Karpas-422 (cell line): ENCODE measurements around the gene PJA2. TPM values are rescaled to one million over a fixed set of nuclear protein-coding genes. Genes with fewer than 3 reads are reported as not detected.

Experiments used
- DNase-seq: peaks from one replicate; pipeline ENCODE4 v3.0.0-alpha.2; 2015
- H2AFZ ChIP-seq: fragments of 200-600 bp; sonication (generic); 2 replicates; pipeline ENCODE4 v1.6.1; 2014; ENCODE audit warnings: antibody characterized with exemption, low read length, mixed read lengths
- H3K27ac ChIP-seq: fragments of 200-600 bp; sonication (generic); 2 replicates; pipeline ENCODE4 v1.5.1; 2014; ENCODE audit warnings: mild to moderate bottlenecking, low read length, moderate library complexity
- H3K27me3 ChIP-seq: fragments of 200-600 bp; sonication (generic); 2 replicates; pipeline ENCODE4 v1.6.1; 2014; ENCODE audit warnings: low read length, mixed read lengths
- H3K36me3 ChIP-seq: fragments of 200-600 bp; sonication (generic); 2 replicates; pipeline ENCODE4 v1.6.1; 2014; ENCODE audit warnings: low read length, mixed read lengths; ENCODE audit not compliant: insufficient read depth
- H3K4me1 ChIP-seq: fragments of 200-600 bp; sonication (generic); 2 replicates; pipeline ENCODE4 v1.6.1; 2014; ENCODE audit warnings: mild to moderate bottlenecking, low read length, mixed read lengths
- H3K4me2 ChIP-seq: fragments of 200-600 bp; sonication (generic); 2 replicates; pipeline ENCODE4 v1.6.1; 2014; ENCODE audit warnings: low read length, low read depth, mild to moderate bottlenecking; ENCODE audit not compliant: poor library complexity, severe bottlenecking
- H3K4me3 ChIP-seq: fragments of 200-600 bp; sonication (generic); 2 replicates; pipeline ENCODE4 v1.5.1; 2014; ENCODE audit warnings: mild to moderate bottlenecking, antibody characterized with exemption, low read length, mixed read lengths
- H3K79me2 ChIP-seq: fragments of 200-600 bp; sonication (generic); 2 replicates; pipeline ENCODE4 v1.6.1; 2014; ENCODE audit warnings: mild to moderate bottlenecking, low read length, mixed read lengths
- H3K9ac ChIP-seq: fragments of 200-600 bp; sonication (generic); 2 replicates; pipeline ENCODE4 v1.6.0; 2014; ENCODE audit warnings: low read length
- H3K9me2 ChIP-seq: fragments of 200-600 bp; sonication (generic), shearing (Covaris generic); replicated peaks from 2 replicates; pipeline ENCODE4 v1.6.0; 2014; ENCODE audit warnings: mild to moderate bottlenecking, low read length, moderate library complexity; ENCODE audit not compliant: insufficient read depth
- H3K9me3 ChIP-seq: fragments of 300-700, 200-600 bp; sonication (generic); 2 replicates; pipeline ENCODE4 v1.6.1; 2014; ENCODE audit warnings: low read length, mixed read lengths
- H4K20me1 ChIP-seq: fragments of 200-600 bp; sonication (generic); 2 replicates; pipeline ENCODE4 v1.6.1; 2014; ENCODE audit warnings: mild to moderate bottlenecking, antibody characterized with exemption, low read length, low read depth; ENCODE audit not compliant: insufficient read depth
- total RNA-seq: library from RNA; depleted of rRNA; stranded (reverse); fragments of >200 nt; shearing (Covaris generic); gene quantifications from 2 replicates; pipeline ENCODE4 v1.2.3, GENCODE V29; 2014; ENCODE audit warnings: low replicate concordance

Gene PJA2
- total RNA-seq, 1 experiment from 2014 or later = 50.1 TPM

GRCh38 chr5:109374625-109375024 lies 35.1 kb downstream of the PJA2 start:
- no peak overlapping the region for H3K9ac ChIP-seq
- H4K20me1 ChIP-seq = no peaks in the 10 kb centered on the region
- no peak overlapping the region for H3K27ac ChIP-seq
- peaks cover 69% of the 10 kb centered on the region for H3K79me2 ChIP-seq
- peaks cover 26% of the 10 kb centered on the region; the same call in 1 of the 2 replicates for H3K36me3 ChIP-seq
- H3K4me1 ChIP-seq = no peaks in the 10 kb centered on the region
- no peaks in the 10 kb centered on the region for H3K9me2 ChIP-seq
- DNase-seq = no peak
- H3K4me2 ChIP-seq = no peak overlapping the region
- no peaks in the 10 kb centered on the region for H3K27me3 ChIP-seq
- no peaks in the 10 kb centered on the region for H3K9me3 ChIP-seq
- no peak overlapping the region for H2AFZ ChIP-seq
- H3K4me3 ChIP-seq = no peak overlapping the region

DNA sequence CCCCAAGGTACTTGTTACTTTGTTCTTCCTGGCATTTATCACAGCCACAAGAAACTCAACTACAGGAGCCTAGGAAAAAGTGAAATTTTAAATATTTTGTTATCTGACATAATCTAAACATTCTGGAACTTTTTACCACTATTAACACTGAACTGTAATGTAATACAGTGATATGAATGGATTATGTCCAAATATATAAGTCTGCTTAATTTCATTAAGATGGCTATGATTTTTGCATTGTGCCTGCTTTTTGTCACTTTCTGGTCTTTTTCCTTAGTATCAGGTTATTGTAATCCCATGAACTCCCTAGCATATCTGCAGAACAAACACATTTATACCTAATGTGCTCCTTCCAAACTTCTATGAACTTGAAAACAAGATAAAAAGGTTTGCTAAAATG lies 35.8 kb downstream of the PJA2 start:
- Histone ChIP-seq H3K4me1 (no peaks in the 10 kb centered on the region), H3K79me2 (peaks cover 73% of the 10 kb centered on the region), H3K27ac (no peak overlapping the region), H3K36me3 (peaks cover 25% of the 10 kb centered on the region), H3K9ac (no peak overlapping the region), H3K4me2 (no peak overlapping the region), H3K9me2 (no peaks in the 10 kb centered on the region), H2AFZ (no peak overlapping the region), H3K27me3 (no peaks in the 10 kb centered on the region), H3K4me3 (no peak overlapping the region), H3K9me3 (no peaks in the 10 kb centered on the region), H4K20me1 (no peaks in the 10 kb centered on the region)
- no peak for DNase-seq

DNA sequence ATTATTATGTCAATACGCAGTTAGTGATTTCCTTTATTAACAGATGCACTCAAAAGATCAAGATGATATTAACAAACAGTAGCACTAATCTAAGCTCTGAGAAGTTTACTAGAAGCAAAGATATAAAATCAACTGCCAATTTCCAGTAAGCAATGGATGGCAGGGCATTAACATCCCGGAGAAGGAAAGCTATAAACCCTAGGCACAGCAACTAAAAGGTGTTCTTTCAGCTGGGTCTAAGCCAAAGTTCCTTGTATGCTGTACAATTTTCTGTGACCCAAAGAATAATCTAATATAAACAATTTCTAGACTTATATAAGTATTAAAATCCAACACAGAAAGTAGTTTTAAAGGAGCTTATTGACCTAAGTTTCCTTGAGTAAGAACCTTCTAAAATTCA lies 39.4 kb downstream of the PJA2 start:
- Histone ChIP-seq H4K20me1 (no peaks in the 10 kb centered on the region), H3K9ac (no peak overlapping the region), H2AFZ (no peak overlapping the region), H3K9me2 (no peaks in the 10 kb centered on the region), H3K4me2 (no peak overlapping the region), H3K27ac (no peak overlapping the region), H3K27me3 (no peaks in the 10 kb centered on the region), H3K36me3 (peaks cover 37% of the 10 kb centered on the region), H3K4me3 (no peak overlapping the region), H3K79me2 (peaks cover 80% of the 10 kb centered on the region), H3K9me3 (no peaks in the 10 kb centered on the region), H3K4me1 (no peaks in the 10 kb centered on the region)
- no peak for DNase-seq

GRCh38 chr5:109365653-109366052 lies 44.1 kb downstream of the PJA2 start:
- H3K79me2 ChIP-seq = peaks cover 72% of the 10 kb centered on the region
- no peak overlapping the region for H2AFZ ChIP-seq
- no peaks in the 10 kb centered on the region for H3K9me2 ChIP-seq
- no peak overlapping the region for H3K9ac ChIP-seq
- H3K36me3 ChIP-seq = peaks cover 62% of the 10 kb centered on the region
- H3K9me3 ChIP-seq = no peaks in the 10 kb centered on the region
- H3K4me2 ChIP-seq = no peak overlapping the region
- H3K27me3 ChIP-seq = no peaks in the 10 kb centered on the region
- H4K20me1 ChIP-seq = no peaks in the 10 kb centered on the region
- H3K4me3 ChIP-seq = no peak overlapping the region
- DNase-seq = no peak
- H3K4me1 ChIP-seq = no peaks in the 10 kb centered on the region
- no peak overlapping the region for H3K27ac ChIP-seq

- no peaks in the 10 kb centered on the region for H3K9me3 ChIP-seq
- no peaks in the 10 kb centered on the region for H3K4me1 ChIP-seq
- H3K27ac ChIP-seq = no peak overlapping the region
- no peaks in the 10 kb centered on the region for H3K9me2 ChIP-seq
- H2AFZ ChIP-seq = no peak overlapping the region
- H3K36me3 ChIP-seq = peaks cover 59% of the 10 kb centered on the region
- no peaks in the 10 kb centered on the region for H4K20me1 ChIP-seq
- H3K4me2 ChIP-seq = no peak overlapping the region
- no peak for DNase-seq
- H3K9ac ChIP-seq = no peak overlapping the region
- no peak overlapping the region for H3K4me3 ChIP-seq
- H3K79me2 ChIP-seq = peaks cover 66% of the 10 kb centered on the region
- H3K27me3 ChIP-seq = no peaks in the 10 kb centered on the region
Measured at GRCh38 chr5:109364977-109365376, 44.8 kb downstream of the PJA2 start.

- Histone ChIP-seq H3K79me2 (peaks cover 39% of the 10 kb centered on the region), H3K9ac (no peak overlapping the region), H3K4me1 (no peaks in the 10 kb centered on the region), H4K20me1 (no peaks in the 10 kb centered on the region), H3K9me3 (no peaks in the 10 kb centered on the region), H3K36me3 (peaks cover 32% of the 10 kb centered on the region), H3K4me3 (no peak overlapping the region), H3K4me2 (no peak overlapping the region), H3K27me3 (no peaks in the 10 kb centered on the region), H2AFZ (no peak overlapping the region), H3K9me2 (no peaks in the 10 kb centered on the region), H3K27ac (no peak overlapping the region)
- DNase-seq = no peak
Measured at GRCh38 chr5:109359642-109360041, 50.1 kb downstream of the PJA2 start.

DNA sequence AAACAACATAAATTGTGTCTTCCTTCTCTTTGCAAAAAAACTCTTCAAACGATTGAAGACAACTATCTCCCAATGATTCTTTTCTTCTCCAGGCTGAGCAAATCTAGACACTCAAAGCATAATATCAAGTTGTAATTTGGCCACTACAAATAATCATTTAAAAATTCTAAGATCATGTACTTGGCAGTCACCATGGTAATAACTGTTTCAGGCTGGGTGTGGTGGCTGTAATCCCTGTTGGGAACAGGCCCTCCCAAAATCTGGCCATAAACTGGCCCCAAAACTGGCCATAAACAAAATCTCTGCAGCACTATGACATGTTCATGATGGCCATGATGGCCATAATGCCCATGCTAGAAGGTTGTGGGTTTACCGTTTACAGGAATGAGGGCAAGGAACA lies 52.0 kb downstream of the PJA2 start:
- H4K20me1 ChIP-seq = no peaks in the 10 kb centered on the region
- H3K9me2 ChIP-seq = no peaks in the 10 kb centered on the region
- DNase-seq = no peak
- no peak overlapping the region for H3K4me2 ChIP-seq
- no peak overlapping the region for H3K9ac ChIP-seq
- no peaks in the 10 kb centered on the region for H3K4me1 ChIP-seq
- H3K9me3 ChIP-seq = no peaks in the 10 kb centered on the region
- H3K79me2 ChIP-seq = peaks cover 35% of the 10 kb centered on the region
- H3K27me3 ChIP-seq = no peaks in the 10 kb centered on the region
- peaks cover 26% of the 10 kb centered on the region for H3K36me3 ChIP-seq
- no peak overlapping the region for H2AFZ ChIP-seq
- no peak overlapping the region for H3K27ac ChIP-seq
- no peak overlapping the region for H3K4me3 ChIP-seq

DNA sequence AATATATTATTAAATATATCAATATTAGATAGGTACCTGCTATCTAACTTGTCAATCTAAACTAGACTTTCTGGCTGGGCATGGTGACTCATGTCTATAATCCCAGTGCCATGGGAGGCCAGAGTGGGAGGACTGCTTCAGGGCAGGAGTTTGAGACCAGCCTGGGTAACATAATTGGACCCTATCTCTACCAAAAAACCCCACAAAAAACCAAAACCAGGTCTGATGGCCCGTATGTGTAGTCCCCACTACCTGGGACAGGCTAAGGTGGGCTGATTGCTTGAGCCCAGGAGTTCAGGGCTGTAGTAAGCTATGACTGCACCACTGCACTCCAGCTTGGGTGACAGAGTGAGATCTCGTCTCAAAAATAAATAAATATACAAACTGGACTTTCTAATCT lies 55.0 kb downstream of the PJA2 start:
- Histone ChIP-seq H4K20me1 (no peaks in the 10 kb centered on the region), H3K79me2 (peaks cover 27% of the 10 kb centered on the region), H3K9me2 (no peaks in the 10 kb centered on the region), H3K9me3 (no peaks in the 10 kb centered on the region), H3K36me3 (peaks cover 15% of the 10 kb centered on the region; the same call in 1 of the 2 replicates), H3K27me3 (no peaks in the 10 kb centered on the region), H3K4me1 (no peaks in the 10 kb centered on the region), H2AFZ (no peak overlapping the region), H3K27ac (no peak overlapping the region), H3K9ac (no peak overlapping the region), H3K4me2 (no peak overlapping the region), H3K4me3 (no peak overlapping the region)
- no peak for DNase-seq
